GM12878 (cell line): Measurements from ENCODE around the gene RAI14. TPM values are rescaled to one million over a fixed set of nuclear protein-coding genes. Genes with fewer than 3 reads are reported as not detected.

Source experiments
- ATAC-seq: fragments of 200-7000 bp; cut with Tn5 transposase; 3 replicates; pipeline ENCODE4 v1.9.1; 2020; ENCODE audit warnings: mild to moderate bottlenecking, moderate library complexity
- BruUV-seq: library from RNA; stranded (reverse); fragments of 400-500 nt; replicated peaks from 2 replicates; lab custom pipeline; 2021; lab: Mats Ljungman, UMichigan
- CTCF ChIA-PET: fragments of 300-600 bp; sonication (Branson Sonifier 250); formaldehyde crosslinking; extraction: SDS; loops from one replicate; lab custom pipeline; 2021; ENCODE audit warnings: inconsistent platforms; lab: Yijun Ruan, JAX
- POLR2A ChIA-PET: fragments of 350-600 bp; formaldehyde crosslinking; extraction: SDS; loops from one replicate; lab custom pipeline; 2021; ENCODE audit warnings: inconsistent platforms; lab: Charles Lee
- RAD21 ChIA-PET: fragments of 300-600 bp; sonication (Branson Sonifier 250); formaldehyde crosslinking; loops from one replicate; lab custom pipeline; 2023; ENCODE audit warnings: antibody characterized with exemption; ENCODE audit not compliant: unreplicated experiment; lab: Charles Lee
- SMC1A ChIA-PET: fragments of 300-600 bp; sonication (Branson Sonifier 250); formaldehyde crosslinking; loops from one replicate; lab custom pipeline; 2023; ENCODE audit not compliant: unreplicated experiment, uncharacterized antibody; lab: Charles Lee
- DNase-seq: peaks from one replicate; pipeline ENCODE4 v3.0.0-alpha.2; 2011; ENCODE audit warnings: low read depth, low spot score
- FAIRE-seq: peaks from 3 replicates; lab custom pipeline; 2011; peaks lifted over from hg19 to GRCh38; lab: Jason Lieb, UNC
- H2AFZ ChIP-seq: 2 replicates; pipeline ENCODE4 v1.6.0; 2011; ENCODE audit warnings: low read depth, low read length, control low read depth; ENCODE audit not compliant: control insufficient read depth
- H3K27ac ChIP-seq: 2 replicates; pipeline ENCODE4 v1.5.1; 2011; ENCODE audit warnings: control low read depth; ENCODE audit not compliant: control insufficient read depth, insufficient read depth
- H3K27me3 ChIP-seq, 2 experiments: replicated peaks in 1 of 2; 2 replicates each; pipeline versions ENCODE4 v1.6.0 to v1.6.1; 2011; ENCODE audit warnings: low read length in 1 of 2; ENCODE audit not compliant: control insufficient read depth in 2 of 2, insufficient read depth in 2 of 2
- H3K36me3 ChIP-seq, 2 experiments: 2 replicates each; pipeline ENCODE4 v1.5.1; 2011; ENCODE audit warnings: low read length in 1 of 2; ENCODE audit not compliant: control insufficient read depth in 2 of 2, insufficient read depth in 2 of 2
- H3K4me1 ChIP-seq: 2 replicates; pipeline ENCODE4 v1.6.1; 2011; ENCODE audit warnings: mild to moderate bottlenecking, low read length, moderate library complexity, mixed read lengths; ENCODE audit not compliant: control insufficient read depth, insufficient read depth
- H3K4me2 ChIP-seq: 2 replicates; pipeline ENCODE4 v1.6.0; 2011; ENCODE audit warnings: control low read depth; ENCODE audit not compliant: control insufficient read depth, insufficient read depth
- H3K4me3 ChIP-seq: fragments of 200-600 bp; sonication (generic); 2 replicates; pipeline ENCODE4 v1.5.1; 2016
- H3K79me2 ChIP-seq: 2 replicates; pipeline ENCODE4 v1.6.0; 2011; ENCODE audit warnings: low read length; ENCODE audit not compliant: control insufficient read depth, insufficient read depth
- H3K9ac ChIP-seq: 2 replicates; pipeline ENCODE4 v1.8.0; 2011; ENCODE audit warnings: low read length, control low read depth, mixed read lengths; ENCODE audit not compliant: control insufficient read depth, insufficient read depth
- H3K9me3 ChIP-seq: replicated peaks from 3 replicates; pipeline ENCODE4 v1.5.1; 2011; ENCODE audit warnings: mild to moderate bottlenecking, low read length; ENCODE audit not compliant: control insufficient read depth, insufficient read depth
- H4K20me1 ChIP-seq: 2 replicates; pipeline ENCODE4 v1.6.0; 2011; ENCODE audit not compliant: control insufficient read depth, insufficient read depth
- CBFB ChIP-seq: IDR thresholded peaks from 2 replicates; pipeline ENCODE4 v1.6.1; 2016; ENCODE audit warnings: antibody characterized with exemption, low read depth
- IRF4 ChIP-seq: IDR thresholded peaks from 2 replicates; pipeline ENCODE4 v1.6.1; 2011; ENCODE audit warnings: low read depth, low read length
- JUNB ChIP-seq: IDR thresholded peaks from 2 replicates; pipeline ENCODE4 v1.6.1; 2016; ENCODE audit warnings: antibody characterized with exemption, mild to moderate bottlenecking
- KDM1A ChIP-seq: fragments of 200-600 bp; sonication (generic); IDR thresholded peaks from 2 replicates; pipeline ENCODE4 v1.6.1; 2016; ENCODE audit warnings: borderline replicate concordance
- MYB ChIP-seq: fragments of 150-350 bp; IDR thresholded peaks from 2 replicates; pipeline ENCODE4 v1.6.1; 2014; ENCODE audit warnings: mild to moderate bottlenecking, low read depth, low read length, borderline replicate concordance
- NFYA ChIP-seq: IDR thresholded peaks from 2 replicates; pipeline ENCODE4 v1.6.1; 2011; ENCODE audit warnings: low read depth, mild to moderate bottlenecking, low read length, improper control_type of control experiment, borderline replicate concordance
- POLR2A ChIP-seq: IDR thresholded peaks from 2 replicates; pipeline ENCODE4 v1.6.1; 2011; ENCODE audit warnings: low read depth, mild to moderate bottlenecking, low read length
- POLR2AphosphoS2 ChIP-seq: IDR thresholded peaks from 2 replicates; pipeline ENCODE4 v1.6.1; 2011; ENCODE audit warnings: low read depth, mild to moderate bottlenecking, low read length, improper control_type of control experiment, moderate library complexity
- RELB ChIP-seq: fragments of 450-650 bp; IDR thresholded peaks from 2 replicates; pipeline ENCODE4 v1.6.1; 2017; ENCODE audit warnings: low read depth, mild to moderate bottlenecking, moderate library complexity
- SRF ChIP-seq, 2 experiments: IDR thresholded peaks; 2 replicates each; pipeline ENCODE4 v1.6.1; 2011; ENCODE audit warnings: low read depth in 2 of 2, low read length in 2 of 2, mild to moderate bottlenecking in 1 of 2, moderate library complexity in 1 of 2
- STAT1 ChIP-seq: fragments of 450-650 bp; conservative IDR thresholded peaks from 2 replicates; pipeline ENCODE4 v1.6.1; 2014; ENCODE audit warnings: antibody characterized with exemption, mild to moderate bottlenecking
- SUPT20H ChIP-seq: IDR thresholded peaks from 2 replicates; pipeline ENCODE4 v1.6.1; 2011; ENCODE audit warnings: low read depth, mild to moderate bottlenecking, low read length, moderate library complexity, borderline replicate concordance; ENCODE audit not compliant: control insufficient read depth
- SUZ12 ChIP-seq: fragments of 200-600 bp; sonication (generic); IDR thresholded peaks from one replicate; pipeline ENCODE4 v1.6.1; 2018; ENCODE audit warnings: antibody characterized with exemption, mild to moderate bottlenecking; ENCODE audit not compliant: unreplicated experiment
- YBX1 ChIP-seq: fragments of 450-650 bp; IDR thresholded peaks from 2 replicates; pipeline ENCODE4 v1.6.1; 2016; ENCODE audit warnings: antibody characterized with exemption
- ZNF384 ChIP-seq: IDR thresholded peaks from 2 replicates; pipeline ENCODE4 v1.6.1; 2012; ENCODE audit warnings: low read depth, mild to moderate bottlenecking, low read length, improper control_type of control experiment, borderline replicate concordance
- WGBS: methylation state at CpG from one replicate; pipeline ENCODE4 v1.1.6; 2016; ENCODE audit warnings: low lambda C conversion rate; ENCODE audit not compliant: insufficient replicate concordance, insufficient coverage; ENCODE audit errors: missing lambda C conversion rate; 5-methylcytosine and 5-hydroxymethylcytosine counted together
- in situ Hi-C: fragments of 300-500 bp; cut with MboI; formaldehyde crosslinking; loops from 9 replicates; pipeline ENCODE4 v1.14.3; 2018; ENCODE audit warnings: mixed read lengths
- intact Hi-C: fragments of 100-400 bp; cut with micrococcal nuclease; formaldehyde crosslinking; loops from one replicate; pipeline ENCODE4 v1.14.2; 2022; ENCODE audit not compliant: unreplicated experiment
- polyA plus RNA-seq, 11 experiments: library from polyadenylated mRNA; depleted of rRNA in 4 of 11; unstranded in 6 of 11; stranded (reverse) in 5 of 11; fragments of >200 nt; fragmentation: Nextera tagmentation in 4 of 11; fragmentation: Illumina TruSeq in 1 of 11; extraction: Ambion mirVana in 4 of 11; extraction: Trizol in 1 of 11; gene quantifications; 1 replicate in 1 of 11; 2 replicates in 10 of 11; pipeline versions ENCODE4 v1.2.1 to v1.2.3, GENCODE V29; 2011 to 2016; ENCODE audit warnings: inconsistent platforms in 2 of 11, missing spikeins in 2 of 11, low read depth in 1 of 11
- total RNA-seq, 4 experiments: library from RNA; depleted of rRNA in 3 of 4; stranded (reverse); fragments of >200 nt in 3 of 4; fragmentation: Illumina TruSeq in 1 of 4; extraction: Trizol in 1 of 4; gene quantifications; 2 replicates each; pipeline versions ENCODE4 v1.2.1 to v1.2.3, GENCODE V29; 2013 to 2021
- TF ChIP-seq, protein P1 (sequence below): IDR thresholded peaks from 2 replicates; pipeline ENCODE4 v1.6.1; 2011; ENCODE audit warnings: borderline replicate concordance, low read depth, mild to moderate bottlenecking, moderate library complexity, low read length; ENCODE audit not compliant: insufficient read depth, poor library complexity, severe bottlenecking
- TF ChIP-seq, protein P2 (sequence below): IDR thresholded peaks from 2 replicates; pipeline ENCODE4 v1.6.1; 2012; ENCODE audit warnings: low read depth, low read length, improper control_type of control experiment
- TF ChIP-seq, protein P3 (sequence below): fragments of 450-650 bp; conservative IDR thresholded peaks from 2 replicates; pipeline ENCODE4 v1.6.1; 2017; ENCODE audit warnings: mild to moderate bottlenecking, moderate library complexity

RAI14 gene
- total and polyA plus RNA-seq, 10 of the 15 experiments (the other 5 are each of a cell fraction or from before 2014, with no cell fraction given): 0.18 to 4.6 (median 1.9) TPM

DNA sequence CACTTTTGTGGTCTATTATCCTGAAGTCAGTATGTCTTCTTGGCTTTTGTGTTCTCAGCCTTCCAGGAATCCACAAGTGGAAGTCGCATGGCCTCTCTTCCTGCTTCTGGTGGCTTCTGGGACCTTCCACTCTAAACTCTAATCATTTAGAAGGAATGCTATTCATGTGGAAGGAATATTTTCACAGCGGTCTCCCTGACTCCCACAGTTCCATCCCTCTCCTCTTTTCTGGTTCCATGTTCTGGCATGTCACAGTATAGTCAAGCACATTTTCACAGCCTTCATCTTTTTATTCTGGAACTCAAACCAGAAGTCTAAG lies 7.3 kb upstream of the RAI14 start (continued):
- TF ChIP-seq, protein P1, sequence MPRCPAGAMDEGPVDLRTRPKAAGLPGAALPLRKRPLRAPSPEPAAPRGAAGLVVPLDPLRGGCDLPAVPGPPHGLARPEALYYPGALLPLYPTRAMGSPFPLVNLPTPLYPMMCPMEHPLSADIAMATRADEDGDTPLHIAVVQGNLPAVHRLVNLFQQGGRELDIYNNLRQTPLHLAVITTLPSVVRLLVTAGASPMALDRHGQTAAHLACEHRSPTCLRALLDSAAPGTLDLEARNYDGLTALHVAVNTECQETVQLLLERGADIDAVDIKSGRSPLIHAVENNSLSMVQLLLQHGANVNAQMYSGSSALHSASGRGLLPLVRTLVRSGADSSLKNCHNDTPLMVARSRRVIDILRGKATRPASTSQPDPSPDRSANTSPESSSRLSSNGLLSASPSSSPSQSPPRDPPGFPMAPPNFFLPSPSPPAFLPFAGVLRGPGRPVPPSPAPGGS: no peak
- TF ChIP-seq SRF (IDR thresholded peaks at IDR 0.05; ENCODE audit: low read depth in 2 of 2, low read length in 2 of 2): no peak
- TF ChIP-seq IRF4: no peak
- no peak for TF ChIP-seq SUPT20H
- no peak for TF ChIP-seq SUZ12
- no peak for TF ChIP-seq ZNF384
- TF ChIP-seq CBFB: no peak
- no peak for TF ChIP-seq MYB

DNA sequence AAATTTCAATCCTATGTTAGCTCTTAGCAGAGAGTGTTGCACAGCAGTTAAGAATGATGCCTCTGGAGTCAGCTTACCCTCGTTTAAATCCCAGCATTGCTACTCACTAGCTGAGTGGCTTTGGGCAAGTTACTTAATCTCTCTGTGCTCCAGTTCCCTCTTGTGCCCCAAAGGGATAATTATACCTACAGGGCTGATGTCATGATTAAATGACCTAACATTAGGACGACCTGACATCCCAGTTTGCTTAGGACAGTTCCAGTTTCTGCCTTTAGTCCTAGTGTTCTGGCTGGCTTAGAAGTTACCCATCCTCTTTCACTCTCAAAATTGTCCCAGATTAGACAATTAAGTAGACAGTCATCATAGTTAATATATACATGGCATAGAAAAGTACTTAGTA lies 4.3 kb upstream of the RAI14 start:
- ATAC-seq (no peak), DNase-seq (no peak), FAIRE-seq (no peak)
- ChIA-PET CTCF (no interaction called here), RAD21 (no interaction called here), POLR2A (no interaction called here), SMC1A (no interaction called here)
- no TSS peak for BruUV-seq
- no peak overlapping the region for H3K9ac ChIP-seq
- intact Hi-C loops (no loop called here), in situ Hi-C loops (no loop called here)
- no peaks in the 10 kb centered on the region for H3K4me1 ChIP-seq
- no peak overlapping the region for H3K27ac ChIP-seq
- H3K9me3 ChIP-seq: no peaks in the 10 kb centered on the region
- no peaks in the 10 kb centered on the region for H3K79me2 ChIP-seq
- no peak overlapping the region for H3K4me3 ChIP-seq
- H4K20me1 ChIP-seq: no peaks in the 10 kb centered on the region
- no peak overlapping the region for H2AFZ ChIP-seq
- WGBS: 3% methylated on average over 2 of the region's 2 CpGs
- H3K4me2 ChIP-seq: no peak overlapping the region
- peaks cover 3 to 7% of the 10 kb centered on the region in 2 experiments; a peak in 3 of 4 replicates for H3K27me3 ChIP-seq
- no peaks in the 10 kb centered on the region for H3K36me3 ChIP-seq
- TF ChIP-seq KDM1A (no peak), POLR2AphosphoS2 (no peak), STAT1 (no peak), YBX1 (no peak), POLR2A (no peak), RELB (no peak), NFYA (no peak), JUNB (no peak)
- TF ChIP-seq, protein P2, sequence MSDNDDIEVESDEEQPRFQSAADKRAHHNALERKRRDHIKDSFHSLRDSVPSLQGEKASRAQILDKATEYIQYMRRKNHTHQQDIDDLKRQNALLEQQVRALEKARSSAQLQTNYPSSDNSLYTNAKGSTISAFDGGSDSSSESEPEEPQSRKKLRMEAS: no peak
- TF ChIP-seq, protein P1: no peak
- TF ChIP-seq, protein P3, sequence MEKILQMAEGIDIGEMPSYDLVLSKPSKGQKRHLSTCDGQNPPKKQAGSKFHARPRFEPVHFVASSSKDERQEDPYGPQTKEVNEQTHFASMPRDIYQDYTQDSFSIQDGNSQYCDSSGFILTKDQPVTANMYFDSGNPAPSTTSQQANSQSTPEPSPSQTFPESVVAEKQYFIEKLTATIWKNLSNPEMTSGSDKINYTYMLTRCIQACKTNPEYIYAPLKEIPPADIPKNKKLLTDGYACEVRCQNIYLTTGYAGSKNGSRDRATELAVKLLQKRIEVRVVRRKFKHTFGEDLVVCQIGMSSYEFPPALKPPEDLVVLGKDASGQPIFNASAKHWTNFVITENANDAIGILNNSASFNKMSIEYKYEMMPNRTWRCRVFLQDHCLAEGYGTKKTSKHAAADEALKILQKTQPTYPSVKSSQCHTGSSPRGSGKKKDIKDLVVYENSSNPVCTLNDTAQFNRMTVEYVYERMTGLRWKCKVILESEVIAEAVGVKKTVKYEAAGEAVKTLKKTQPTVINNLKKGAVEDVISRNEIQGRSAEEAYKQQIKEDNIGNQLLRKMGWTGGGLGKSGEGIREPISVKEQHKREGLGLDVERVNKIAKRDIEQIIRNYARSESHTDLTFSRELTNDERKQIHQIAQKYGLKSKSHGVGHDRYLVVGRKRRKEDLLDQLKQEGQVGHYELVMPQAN: no peak
